HEK293T (cell line): ENCODE measurements around the gene PDIA2.

ENCODE experiments used
- CTCF ChIA-PET: fragments of 350-600 bp; formaldehyde crosslinking; extraction: SDS; loops from one replicate; lab custom pipeline; 2021; ENCODE audit warnings: antibody characterized with exemption, inconsistent platforms; lab: Yijun Ruan, JAX
- POLR2A ChIA-PET: fragments of 350-600 bp; formaldehyde crosslinking; extraction: SDS; loops from one replicate; lab custom pipeline; 2020; ENCODE audit warnings: antibody characterized with exemption, inconsistent platforms; lab: Yijun Ruan, JAX
- DNase-seq: peaks from one replicate; pipeline ENCODE4 v3.0.0; 2012; ENCODE audit warnings: mixed read lengths; ENCODE audit errors: extremely low spot score
- ARNT ChIP-seq: fragments of 450-650 bp; IDR thresholded peaks from 2 replicates; pipeline ENCODE4 v1.6.1; 2017; ENCODE audit warnings: mild to moderate bottlenecking
- BHLHE40 ChIP-seq: fragments of 450-650 bp; IDR thresholded peaks from 2 replicates; pipeline ENCODE4 v1.6.1; 2016; ENCODE audit warnings: mild to moderate bottlenecking, moderate library complexity, borderline replicate concordance
- ELF4 ChIP-seq: fragments of 450-650 bp; IDR thresholded peaks from 2 replicates; pipeline ENCODE4 v1.6.1; 2017; ENCODE audit warnings: antibody characterized with exemption
- FOXK2 ChIP-seq: fragments of 450-650 bp; IDR thresholded peaks from 2 replicates; pipeline ENCODE4 v1.6.1; 2016; ENCODE audit warnings: mild to moderate bottlenecking
- FOXM1 ChIP-seq: fragments of 450-650 bp; IDR thresholded peaks from 2 replicates; pipeline ENCODE4 v1.6.1; 2017; ENCODE audit warnings: mild to moderate bottlenecking, borderline replicate concordance
- LEF1 ChIP-seq: fragments of 450-650 bp; IDR thresholded peaks from 2 replicates; pipeline ENCODE4 v1.6.1; 2017; ENCODE audit warnings: mild to moderate bottlenecking, borderline replicate concordance
- SP1 ChIP-seq: fragments of 450-650 bp; IDR thresholded peaks from 2 replicates; pipeline ENCODE4 v1.6.1; 2017
- SUZ12 ChIP-seq: fragments of 450-650 bp; IDR thresholded peaks from 2 replicates; pipeline ENCODE4 v1.6.1; 2016; ENCODE audit warnings: mild to moderate bottlenecking
- TARDBP ChIP-seq: fragments of 450-650 bp; IDR thresholded peaks from 2 replicates; pipeline ENCODE4 v1.6.1; 2016

The PDIA2 gene

DNA sequence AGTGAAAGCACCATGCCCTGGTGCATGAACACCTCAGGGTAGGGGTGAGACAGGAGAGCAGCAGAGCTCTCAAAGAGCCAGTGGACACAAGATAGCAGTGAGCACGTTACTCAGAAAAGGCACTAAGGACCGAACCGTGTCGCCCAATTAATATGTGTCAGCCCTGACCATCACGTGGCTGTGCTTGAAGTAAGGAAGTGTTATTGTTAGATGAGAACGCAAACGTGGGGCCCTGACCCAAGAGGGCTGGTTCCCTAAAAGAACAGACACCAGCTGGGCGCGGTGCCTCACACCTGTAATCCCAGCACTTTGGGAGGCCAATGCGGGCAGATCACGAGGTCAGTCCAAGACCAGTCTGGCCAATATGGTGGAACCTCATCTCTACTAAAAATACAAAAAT lies 53.3 kb downstream of the PDIA2 start:
- no peak for DNase-seq
- no peak for TF ChIP-seq ARNT
- no peak for TF ChIP-seq BHLHE40
- no peak for TF ChIP-seq LEF1
- TF ChIP-seq FOXK2: no peak
- TF ChIP-seq SUZ12: no peak
- no peak for TF ChIP-seq SP1
- no peak for TF ChIP-seq FOXM1
- no peak for TF ChIP-seq ELF4
- TF ChIP-seq TARDBP: no peak
- POLR2A ChIA-PET: no interaction called here
- CTCF ChIA-PET: interaction anchor here (0.7 kb wide), 1 partner anchor 181 kb away, joined by 5 read pairs; no protein-coding TSS in a partner anchor
